SK-N-SH (cell line): ENCODE measurements around the gene CHAT. TPM values are rescaled to one million over a fixed set of nuclear protein-coding genes. Genes with fewer than 3 reads are reported as not detected.

ENCODE experiments used
- CTCF ChIA-PET: fragments of 300-600, 350-600 bp; formaldehyde crosslinking; extraction: SDS; loops from one replicate; lab custom pipeline; 2021; lab: Yijun Ruan, JAX
- POLR2A ChIA-PET: fragments of 350-600 bp; sonication (Branson Sonifier 250); formaldehyde crosslinking; extraction: SDS; loops from one replicate; lab custom pipeline; 2020; ENCODE audit warnings: antibody characterized with exemption, inconsistent platforms; lab: Yijun Ruan, JAX
- DNase-seq: peaks from one replicate; pipeline ENCODE4 v3.0.0; 2012
- H2AFZ ChIP-seq: fragments of 200-600 bp; sonication (generic); 2 replicates; pipeline ENCODE4 v1.8.1; 2016; ENCODE audit warnings: antibody characterized with exemption, mild to moderate bottlenecking, low read depth
- H3F3A ChIP-seq: fragments of 200-600 bp; sonication (generic); replicated peaks from 2 replicates; pipeline ENCODE3; 2016; ENCODE audit warnings: antibody characterized with exemption, mild to moderate bottlenecking; ENCODE audit not compliant: insufficient read depth
- H3K27ac ChIP-seq, 2 experiments: fragments of 200-500 bp in 1 of 2; fragments of 200-600 bp in 1 of 2; sonication (Bioruptor generic) in 1 of 2; sonication (generic), shearing (Covaris generic) in 1 of 2; 2 replicates each; pipeline versions ENCODE4 v1.5.1 to v1.6.1; 2014 to 2016; ENCODE audit warnings: low read depth in 2 of 2, inconsistent platforms in 1 of 2, low read length in 1 of 2, mild to moderate bottlenecking in 1 of 2, mixed read lengths in 1 of 2
- H3K27me3 ChIP-seq: fragments of 200-600 bp; sonication (generic), shearing (Covaris generic); 2 replicates; pipeline ENCODE4 v1.6.1; 2016; ENCODE audit warnings: mixed run types; ENCODE audit not compliant: insufficient read depth
- H3K36me3 ChIP-seq, 2 experiments: fragments of 200-500 bp in 1 of 2; fragments of 200-600 bp in 1 of 2; sonication (Bioruptor generic) in 1 of 2; sonication (generic) in 1 of 2; replicated peaks in 1 of 2; 2 replicates each; pipeline versions ENCODE3 to v1.5.1; 2014 to 2016; ENCODE audit warnings: low read length in 1 of 2, mild to moderate bottlenecking in 1 of 2; ENCODE audit not compliant: insufficient read depth in 2 of 2, control insufficient read depth in 1 of 2
- H3K4me1 ChIP-seq, 2 experiments: fragments of 200-500 bp in 1 of 2; fragments of 200-600 bp in 1 of 2; sonication (Bioruptor generic) in 1 of 2; sonication (generic), shearing (Covaris generic) in 1 of 2; 2 replicates each; pipeline versions ENCODE4 v1.5.1 to v1.6.1; 2014 to 2016; ENCODE audit warnings: low read depth in 1 of 2, low read length in 1 of 2, mixed run types in 1 of 2; ENCODE audit not compliant: insufficient read depth in 2 of 2, control insufficient read depth in 1 of 2
- H3K4me2 ChIP-seq: fragments of 200-600 bp; sonication (generic), shearing (Covaris generic); 2 replicates; pipeline ENCODE4 v1.6.1; 2017; ENCODE audit warnings: mixed run types
- H3K4me3 ChIP-seq, 2 experiments: fragments of 200-500 bp in 1 of 2; fragments of 200-600 bp in 1 of 2; sonication (Bioruptor generic) in 1 of 2; sonication (generic), shearing (Covaris generic) in 1 of 2; 2 replicates each; pipeline versions ENCODE4 v1.5.1 to v1.8.1; 2014 to 2016; ENCODE audit warnings: low read depth in 2 of 2, inconsistent platforms in 1 of 2, low read length in 1 of 2, mild to moderate bottlenecking in 1 of 2, mixed read lengths in 1 of 2, moderate library complexity in 1 of 2
- H3K79me2 ChIP-seq: fragments of 200-600 bp; sonication (generic); 2 replicates; pipeline ENCODE4 v1.8.1; 2017; ENCODE audit warnings: mild to moderate bottlenecking; ENCODE audit not compliant: insufficient read depth
- H3K9ac ChIP-seq: fragments of 200-600 bp; sonication (generic); 2 replicates; pipeline ENCODE4 v1.6.1; 2017; ENCODE audit warnings: mixed run types
- H3K9me2 ChIP-seq: fragments of 200-600 bp; sonication (generic); 2 replicates; pipeline ENCODE4 v1.6.1; 2017; ENCODE audit warnings: mixed run types
- H3K9me3 ChIP-seq: fragments of 200-600 bp; sonication (generic); 2 replicates; pipeline ENCODE4 v1.6.1; 2017; ENCODE audit warnings: mixed run types, mild to moderate bottlenecking, moderate library complexity
- H4K20me1 ChIP-seq: fragments of 200-600 bp; sonication (generic); 2 replicates; pipeline ENCODE4 v1.6.1; 2017; ENCODE audit warnings: mild to moderate bottlenecking, mixed run types; ENCODE audit not compliant: insufficient read depth
- CHD2 ChIP-seq: fragments of 150-350 bp; IDR thresholded peaks from 2 replicates; pipeline ENCODE4 v1.6.1; 2018; ENCODE audit warnings: low read length; ENCODE audit not compliant: partially characterized antibody
- EP300 ChIP-seq, 2 experiments: IDR thresholded peaks; 2 replicates each; pipeline versions ENCODE4 v1.4.0 to v1.6.1; 2012; ENCODE audit warnings: borderline replicate concordance in 1 of 2, low read depth in 1 of 2, low read length in 1 of 2
- FOXJ3 ChIP-seq: sonication (generic); formaldehyde crosslinking; IDR thresholded peaks from 2 replicates; pipeline ENCODE4 v1.5.1; 2020; ENCODE audit warnings: mild to moderate bottlenecking, missing genetic modification reagents
- GABPA ChIP-seq: IDR thresholded peaks from 2 replicates; pipeline ENCODE4 v1.4.0; 2012; ENCODE audit warnings: low read depth, mild to moderate bottlenecking
- JUND ChIP-seq: IDR thresholded peaks from 2 replicates; pipeline ENCODE4 v1.4.0; 2012
- MAX ChIP-seq: IDR thresholded peaks from 2 replicates; pipeline ENCODE4 v1.4.0; 2012; ENCODE audit warnings: low read depth
- MEF2A ChIP-seq: IDR thresholded peaks from 2 replicates; pipeline ENCODE4 v1.4.0; 2012; ENCODE audit warnings: low read depth, borderline replicate concordance
- MXI1 ChIP-seq: IDR thresholded peaks from 2 replicates; pipeline ENCODE4 v1.6.1; 2012; ENCODE audit warnings: mild to moderate bottlenecking, low read depth, low read length, improper control_type of control experiment
- NFIC ChIP-seq: IDR thresholded peaks from 2 replicates; pipeline ENCODE4 v1.4.0; 2012; ENCODE audit warnings: borderline replicate concordance
- NRF1 ChIP-seq: IDR thresholded peaks from 2 replicates; pipeline ENCODE4 v1.6.1; 2012; ENCODE audit warnings: low read depth, mild to moderate bottlenecking, low read length
- POLR2AphosphoS5 ChIP-seq: IDR thresholded peaks from 2 replicates; pipeline ENCODE4 v1.6.1; 2012; ENCODE audit warnings: low read depth, low read length
- RAD21 ChIP-seq: IDR thresholded peaks from 2 replicates; pipeline ENCODE4 v1.6.1; 2012; ENCODE audit warnings: mild to moderate bottlenecking, low read length
- REST ChIP-seq: IDR thresholded peaks from 2 replicates; pipeline ENCODE4 v1.6.1; 2012; ENCODE audit warnings: mild to moderate bottlenecking, low read depth, low read length, moderate library complexity
- RFX5 ChIP-seq: IDR thresholded peaks from 2 replicates; pipeline ENCODE4 v1.6.1; 2012; ENCODE audit warnings: mild to moderate bottlenecking, improper control_type of control experiment, low read length
- SIN3A ChIP-seq: IDR thresholded peaks from 2 replicates; pipeline ENCODE4 v1.6.1; 2012; ENCODE audit warnings: low read depth, mild to moderate bottlenecking, low read length, moderate library complexity, borderline replicate concordance
- SMC3 ChIP-seq: IDR thresholded peaks from 2 replicates; pipeline ENCODE4 v1.6.1; 2012; ENCODE audit warnings: low read depth, low read length, improper control_type of control experiment
- TAF1 ChIP-seq: IDR thresholded peaks from 2 replicates; pipeline ENCODE4 v1.6.1; 2012; ENCODE audit warnings: low read depth, mild to moderate bottlenecking, low read length, moderate library complexity, borderline replicate concordance
- TCF12 ChIP-seq: IDR thresholded peaks from 2 replicates; pipeline ENCODE4 v1.4.0; 2012
- USF1 ChIP-seq: IDR thresholded peaks from 2 replicates; pipeline ENCODE4 v1.4.0; 2012; ENCODE audit warnings: low read depth, borderline replicate concordance
- USF2 ChIP-seq: fragments of 150-350 bp; IDR thresholded peaks from 2 replicates; pipeline ENCODE4 v1.6.1; 2017; ENCODE audit warnings: antibody characterized with exemption, low read length, low read depth, borderline replicate concordance
- YY1 ChIP-seq: IDR thresholded peaks from 2 replicates; pipeline ENCODE4 v1.4.0; 2012; ENCODE audit warnings: low read depth, mild to moderate bottlenecking
- ZBTB33 ChIP-seq: IDR thresholded peaks from 2 replicates; pipeline ENCODE4 v1.4.0; 2012; ENCODE audit warnings: low read depth, borderline replicate concordance
- WGBS: methylation state at CpG from one replicate; pipeline ENCODE4 v1.1.6; 2017; ENCODE audit warnings: low lambda C conversion rate; 5-methylcytosine and 5-hydroxymethylcytosine counted together
- polyA plus RNA-seq, 3 experiments: library from polyadenylated mRNA; depleted of rRNA; stranded (reverse); fragments of >200 nt; gene quantifications; 2 replicates each; pipeline ENCODE4 v1.2.3, GENCODE V29; 2012

The CHAT gene
- polyA plus RNA-seq, 1 of the 3 experiments (the other 2 are of a cell fraction) = not detected

DNA sequence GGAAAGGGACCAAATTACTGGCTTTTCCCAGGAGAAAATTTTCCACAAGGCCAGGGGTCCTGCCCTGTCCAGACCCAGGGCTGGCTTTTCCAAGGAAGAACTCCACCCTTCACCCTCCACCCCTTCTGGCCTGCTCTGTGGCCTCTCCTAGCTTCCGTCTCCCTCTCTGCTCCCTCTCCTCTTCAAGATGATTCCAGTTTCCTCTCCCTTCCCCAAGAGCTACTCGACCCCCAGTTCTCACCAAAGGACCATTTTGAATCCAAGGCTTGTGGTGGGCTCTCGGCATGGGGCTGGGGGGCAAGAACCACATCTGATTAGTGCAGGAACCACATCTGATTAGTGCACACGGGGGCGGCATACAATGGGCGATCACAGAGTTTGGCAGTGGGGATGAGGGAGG lies 7.7 kb downstream of the CHAT start (continued):
- TF ChIP-seq USF2 = no peak
- TF ChIP-seq TCF12 = no peak
- TF ChIP-seq MXI1 = no peak
- no peak for TF ChIP-seq RAD21
- no peak for TF ChIP-seq YY1
- TF ChIP-seq CHD2 = no peak
- no peak for TF ChIP-seq FOXJ3
- TF ChIP-seq MAX = no peak
- TF ChIP-seq, all 33 proteins: peak for 0

DNA sequence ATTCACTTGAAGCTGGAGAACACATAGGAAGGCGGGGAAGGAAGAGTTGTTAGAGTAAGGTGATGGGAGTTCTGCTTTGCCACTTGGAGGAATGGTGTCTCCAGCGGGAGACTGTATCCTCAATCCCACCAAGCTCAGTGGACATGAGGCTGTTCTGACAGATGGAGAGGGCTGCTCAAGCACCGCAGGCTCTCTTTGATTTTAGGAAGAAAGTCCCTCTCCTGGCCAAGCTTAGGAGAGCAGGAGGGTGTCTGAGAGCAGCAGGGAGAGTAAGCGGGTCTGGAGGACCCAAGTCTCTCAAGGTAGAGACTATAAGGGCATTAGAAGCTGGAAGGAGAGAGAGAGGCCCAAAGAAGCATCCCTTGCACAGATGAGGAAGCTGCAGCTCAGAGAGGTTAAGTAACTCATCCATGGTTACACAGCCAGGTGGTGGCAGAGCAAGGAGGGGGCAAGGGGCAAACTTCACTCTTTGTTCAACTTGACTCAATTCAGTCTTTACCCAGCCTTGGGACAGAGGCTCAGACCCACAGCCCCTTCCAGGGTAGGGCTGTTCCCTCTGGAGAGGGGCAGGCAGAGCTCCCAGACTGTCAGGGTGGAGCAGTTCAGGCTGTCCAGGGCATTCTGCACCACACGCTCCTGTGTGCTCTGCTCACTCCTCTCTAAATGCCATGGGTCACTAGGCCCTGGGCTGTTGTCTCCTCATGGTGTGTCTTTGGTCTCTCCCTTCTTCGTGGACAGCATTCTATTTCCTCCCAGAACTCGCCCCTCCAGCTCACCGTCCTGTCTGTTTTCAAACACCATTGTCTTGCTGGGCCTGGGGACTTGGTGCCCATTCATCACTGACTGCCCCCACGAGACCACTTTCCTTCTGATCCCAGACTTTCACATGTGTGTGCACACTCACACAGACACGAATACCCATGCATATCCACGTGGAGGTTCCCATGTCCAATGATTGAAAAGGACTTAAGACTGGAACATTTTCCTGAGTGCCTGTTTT lies 8.9 kb downstream of the CHAT start:
- H3K9ac ChIP-seq = no peak overlapping the region
- H2AFZ ChIP-seq = no peak overlapping the region
- H4K20me1 ChIP-seq = no peaks in the 10 kb centered on the region
- no peaks in the 10 kb centered on the region for H3K9me3 ChIP-seq
- no peak overlapping the region for H3K4me3 ChIP-seq
- no peak overlapping the region for H3K4me2 ChIP-seq
- no peak overlapping the region for H3K27ac ChIP-seq
- no peaks in the 10 kb centered on the region for H3K9me2 ChIP-seq
- 46% methylated on average over 11 of the region's 11 CpGs for WGBS
- CTCF ChIA-PET = interaction anchor here (1.4 kb wide), 1 partner anchor 9 kb away, joined by 3 read pairs; no protein-coding TSS in a partner anchor
- no peaks in the 10 kb centered on the region for H3K27me3 ChIP-seq
- H3K4me1 ChIP-seq = peaks cover 0 to 25% of the 10 kb centered on the region in 2 experiments; a peak in 1 of 4 replicates
- DNase-seq = no peak
- H3F3A ChIP-seq = no peaks in the 10 kb centered on the region
- TF ChIP-seq SIN3A (no peak), REST (no peak), EP300 (IDR thresholded peaks at IDR 0.05; ENCODE audit: borderline replicate concordance in 1 of 2, low read depth in 1 of 2, low read length in 1 of 2) (no peak), USF2 (no peak), SMC3 (no peak), NFIC (no peak), USF1 (no peak), ZBTB33 (no peak), GABPA (no peak), FOXJ3 (no peak), MXI1 (no peak), JUND (no peak), POLR2AphosphoS5 (no peak), RFX5 (no peak), TAF1 (no peak), YY1 (no peak), NRF1 (no peak), MEF2A (no peak)
- POLR2A ChIA-PET = no interaction called here
- no peaks in the 10 kb centered on the region for H3K36me3 ChIP-seq
- no peaks in the 10 kb centered on the region for H3K79me2 ChIP-seq
